Caco-2 (cell line): Measurements from ENCODE around the gene MAML2. TPM values are rescaled to one million over a fixed set of nuclear protein-coding genes. Genes with fewer than 3 reads are reported as not detected.

Experiments used
- BruUV-seq: library from RNA; stranded (reverse); fragments of 400-500 nt; replicated peaks from 2 replicates; lab custom pipeline; 2021; lab: Mats Ljungman, UMichigan
- CTCF ChIA-PET: fragments of 300-600 bp; sonication (Branson Sonifier 250); formaldehyde crosslinking; loops from one replicate; lab custom pipeline; 2022; ENCODE audit warnings: antibody characterized with exemption; lab: Charles Lee
- POLR2A ChIA-PET: fragments of 300-600 bp; sonication (Branson Sonifier 250); formaldehyde crosslinking; loops from one replicate; lab custom pipeline; 2022; ENCODE audit warnings: antibody characterized with exemption; lab: Charles Lee
- DNase-seq, 2 experiments: peaks; one replicate each; pipeline versions ENCODE4 v3.0.0 to v3.0.0-alpha.2; 2020 to 2022
- H3K27me3 ChIP-seq: replicated peaks from 2 replicates; pipeline ENCODE4 v1.6.0; 2011; ENCODE audit warnings: low read length; ENCODE audit not compliant: control insufficient read depth, insufficient read depth
- H3K36me3 ChIP-seq: 2 replicates; pipeline ENCODE4 v1.5.1; 2011; ENCODE audit warnings: low read length; ENCODE audit not compliant: control insufficient read depth, insufficient read depth
- H3K4me1 ChIP-seq: fragments of 250-450 bp; sonication (Bioruptor Pico); 2 replicates; pipeline ENCODE4 v1.5.1; 2020; ENCODE audit warnings: mild to moderate bottlenecking
- H3K4me3 ChIP-seq: 2 replicates; pipeline ENCODE4 v1.5.1; 2011; ENCODE audit warnings: low read depth, mild to moderate bottlenecking, control low read depth, low read length
- H3K9me3 ChIP-seq: fragments of 250-450 bp; sonication (Bioruptor Pico); 2 replicates; pipeline ENCODE4 v1.5.1; 2020; ENCODE audit warnings: mild to moderate bottlenecking, moderate library complexity
- H3K27ac Mint-ChIP-seq: one replicate; pipeline ENCODE4 v1.8.0; 2022; ENCODE audit warnings: mixed read lengths; ENCODE audit not compliant: unreplicated experiment
- H3K27me3 Mint-ChIP-seq: one replicate; pipeline ENCODE4 v1.8.0; 2022; ENCODE audit warnings: mixed read lengths; ENCODE audit not compliant: insufficient read depth, unreplicated experiment
- H3K36me3 Mint-ChIP-seq: one replicate; pipeline ENCODE4 v1.8.0; 2022; ENCODE audit warnings: mild to moderate bottlenecking, mixed read lengths; ENCODE audit not compliant: insufficient read depth, unreplicated experiment
- H3K4me1 Mint-ChIP-seq: one replicate; pipeline ENCODE4 v1.8.0; 2022; ENCODE audit warnings: low read depth, mixed read lengths; ENCODE audit not compliant: unreplicated experiment
- H3K4me3 Mint-ChIP-seq: one replicate; pipeline ENCODE4 v1.8.0; 2022; ENCODE audit warnings: mild to moderate bottlenecking, moderate library complexity, mixed read lengths; ENCODE audit not compliant: unreplicated experiment
- H3K9me3 Mint-ChIP-seq: one replicate; pipeline ENCODE4 v1.8.0; 2022; ENCODE audit warnings: mixed read lengths; ENCODE audit not compliant: unreplicated experiment
- intact Hi-C: fragments of 100-400 bp; cut with micrococcal nuclease; formaldehyde crosslinking; loops from one replicate; pipeline ENCODE4 v1.10.0; 2022; ENCODE audit not compliant: unreplicated experiment
- total RNA-seq: library from RNA; stranded (reverse); gene quantifications from 2 replicates; pipeline ENCODE4 v1.2.3, GENCODE V29; 2022
- TF ChIP-seq, protein P1 (sequence below), 2 experiments: fragments of 200-600 bp in 1 of 2; IDR thresholded peaks; 1 replicate in 1 of 2; 2 replicates in 1 of 2; pipeline versions ENCODE4 v1.5.1 to v1.8.0; 2011 to 2022; ENCODE audit warnings: antibody characterized with exemption in 1 of 2, control low read depth in 1 of 2, inconsistent platforms in 1 of 2, low read depth in 1 of 2, low read length in 1 of 2, mild to moderate bottlenecking in 1 of 2, moderate library complexity in 1 of 2; ENCODE audit not compliant: insufficient read depth in 1 of 2, severe bottlenecking in 1 of 2, unreplicated experiment in 1 of 2

The MAML2 gene
- total RNA-seq, 1 experiment from 2014 or later, result 11.5 TPM

DNA sequence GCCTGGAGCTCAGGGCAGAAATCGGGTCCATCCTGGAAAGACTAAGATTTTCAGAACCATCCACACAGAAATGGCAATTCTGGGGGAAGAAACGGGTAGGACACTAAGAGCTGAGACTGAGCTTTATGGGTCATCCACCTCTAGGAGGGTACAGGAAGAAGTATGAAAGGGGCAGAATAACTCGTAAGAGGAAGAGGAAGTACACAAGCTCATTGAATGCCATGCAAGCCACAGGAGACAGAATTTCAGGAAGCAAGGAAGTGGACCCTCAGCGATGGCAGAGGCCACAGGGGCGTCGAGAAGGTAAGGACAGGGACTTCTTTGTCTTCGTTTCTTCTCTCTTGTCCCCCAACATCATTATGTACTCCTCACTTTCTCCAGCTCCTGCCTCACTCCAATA lies 169.6 kb downstream of the MAML2 start:
- BruUV-seq, result no TSS peak
- TF ChIP-seq, protein P1, sequence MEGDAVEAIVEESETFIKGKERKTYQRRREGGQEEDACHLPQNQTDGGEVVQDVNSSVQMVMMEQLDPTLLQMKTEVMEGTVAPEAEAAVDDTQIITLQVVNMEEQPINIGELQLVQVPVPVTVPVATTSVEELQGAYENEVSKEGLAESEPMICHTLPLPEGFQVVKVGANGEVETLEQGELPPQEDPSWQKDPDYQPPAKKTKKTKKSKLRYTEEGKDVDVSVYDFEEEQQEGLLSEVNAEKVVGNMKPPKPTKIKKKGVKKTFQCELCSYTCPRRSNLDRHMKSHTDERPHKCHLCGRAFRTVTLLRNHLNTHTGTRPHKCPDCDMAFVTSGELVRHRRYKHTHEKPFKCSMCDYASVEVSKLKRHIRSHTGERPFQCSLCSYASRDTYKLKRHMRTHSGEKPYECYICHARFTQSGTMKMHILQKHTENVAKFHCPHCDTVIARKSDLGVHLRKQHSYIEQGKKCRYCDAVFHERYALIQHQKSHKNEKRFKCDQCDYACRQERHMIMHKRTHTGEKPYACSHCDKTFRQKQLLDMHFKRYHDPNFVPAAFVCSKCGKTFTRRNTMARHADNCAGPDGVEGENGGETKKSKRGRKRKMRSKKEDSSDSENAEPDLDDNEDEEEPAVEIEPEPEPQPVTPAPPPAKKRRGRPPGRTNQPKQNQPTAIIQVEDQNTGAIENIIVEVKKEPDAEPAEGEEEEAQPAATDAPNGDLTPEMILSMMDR (IDR thresholded peaks at IDR 0.05; ENCODE audit: insufficient read depth in 1 of 2, low read depth in 1 of 2, low read length in 1 of 2, severe bottlenecking in 1 of 2, unreplicated experiment in 1 of 2), result no peak
- intact Hi-C loops, result no loop called here
- H3K36me3 ChIP-seq, result no peaks in the 10 kb centered on the region
- H3K4me1 ChIP-seq, result peaks cover 14% of the 10 kb centered on the region
- no peaks in the 10 kb centered on the region for H3K27me3 ChIP-seq
- no peaks in the 10 kb centered on the region for H3K9me3 ChIP-seq
- ChIA-PET POLR2A (no interaction called here), CTCF (no interaction called here)
- Mint-ChIP-seq H3K27ac (no peak overlapping the region), H3K4me3 (no peak overlapping the region), H3K36me3 (no peaks in the 10 kb centered on the region), H3K4me1 (peaks cover 11% of the 10 kb centered on the region), H3K9me3 (no peaks in the 10 kb centered on the region), H3K27me3 (no peaks in the 10 kb centered on the region)
- DNase-seq, result no peak
- no peak overlapping the region for H3K4me3 ChIP-seq

DNA sequence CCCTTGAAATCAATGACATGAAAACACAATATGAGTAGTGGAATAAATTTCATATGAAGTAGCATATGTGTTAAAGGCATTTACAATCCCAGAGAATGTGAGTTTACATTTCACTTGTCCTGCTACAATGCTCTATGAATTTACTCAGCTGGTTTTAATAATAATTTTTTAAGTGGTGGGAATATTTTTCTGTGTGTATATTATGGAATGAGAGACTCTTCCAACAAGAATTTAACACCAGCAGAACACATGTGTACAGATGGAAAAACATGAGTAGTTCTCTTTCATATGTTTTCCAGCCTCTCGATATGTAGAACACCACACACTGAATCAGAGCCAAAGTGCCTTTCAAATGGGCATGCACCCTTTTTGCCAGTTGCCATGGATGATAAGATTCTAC lies 170.4 kb downstream of the MAML2 start:
- H3K27me3 ChIP-seq, result no peaks in the 10 kb centered on the region
- Mint-ChIP-seq H3K4me1 (peaks cover 13% of the 10 kb centered on the region), H3K36me3 (no peaks in the 10 kb centered on the region), H3K27ac (no peak overlapping the region), H3K9me3 (no peaks in the 10 kb centered on the region), H3K27me3 (no peaks in the 10 kb centered on the region), H3K4me3 (no peak overlapping the region)
- H3K4me3 ChIP-seq, result no peak overlapping the region
- peaks cover 14% of the 10 kb centered on the region for H3K4me1 ChIP-seq
- no peak for DNase-seq
- BruUV-seq, result no TSS peak
- ChIA-PET POLR2A (no interaction called here), CTCF (no interaction called here)
- intact Hi-C loops, result no loop called here
- no peaks in the 10 kb centered on the region for H3K36me3 ChIP-seq
- TF ChIP-seq, protein P1 (IDR thresholded peaks at IDR 0.05; ENCODE audit: insufficient read depth in 1 of 2, low read depth in 1 of 2, low read length in 1 of 2, severe bottlenecking in 1 of 2, unreplicated experiment in 1 of 2), result no peak
- H3K9me3 ChIP-seq, result no peaks in the 10 kb centered on the region

DNA sequence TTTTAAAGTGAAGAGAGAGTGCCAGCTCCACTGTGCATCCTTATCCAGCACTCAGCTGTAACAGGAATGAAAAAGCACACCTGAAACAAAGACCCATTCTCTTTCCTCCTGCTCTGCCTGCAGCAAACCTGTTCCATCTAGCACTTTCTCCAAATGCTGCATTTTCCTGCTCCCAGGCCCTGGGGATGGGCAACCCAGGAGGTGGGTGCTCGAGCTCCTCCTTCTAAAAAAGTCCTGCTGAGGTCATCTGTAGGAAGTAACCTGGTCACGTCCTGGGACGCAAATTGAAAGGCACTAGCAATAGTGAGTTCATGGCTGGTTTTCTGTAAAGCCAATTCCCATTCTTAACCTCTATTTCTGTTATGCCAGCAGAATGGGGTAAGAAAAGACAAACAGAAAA lies 173.7 kb downstream of the MAML2 start:
- Mint-ChIP-seq H3K27ac (no peak overlapping the region), H3K4me1 (peaks cover 30% of the 10 kb centered on the region), H3K27me3 (no peaks in the 10 kb centered on the region), H3K4me3 (no peak overlapping the region), H3K9me3 (no peaks in the 10 kb centered on the region), H3K36me3 (no peaks in the 10 kb centered on the region)
- no peak for DNase-seq
- TF ChIP-seq, protein P1 (IDR thresholded peaks at IDR 0.05; ENCODE audit: insufficient read depth in 1 of 2, low read depth in 1 of 2, low read length in 1 of 2, severe bottlenecking in 1 of 2, unreplicated experiment in 1 of 2), result no peak
- Histone ChIP-seq H3K27me3 (no peaks in the 10 kb centered on the region), H3K36me3 (no peaks in the 10 kb centered on the region), H3K4me1 (peaks cover 14% of the 10 kb centered on the region), H3K4me3 (no peak overlapping the region), H3K9me3 (no peaks in the 10 kb centered on the region)
- CTCF ChIA-PET, result no interaction called here
- POLR2A ChIA-PET, result interaction anchor here (0.5 kb wide), 1 partner anchor 220 kb away, joined by 3 read pairs; the partner anchor contains the start of gene CCDC82
- intact Hi-C loops, result no loop called here
- no TSS peak for BruUV-seq
